Measurements from ENCODE around the gene FBXL16. TPM values are rescaled to one million over a fixed set of nuclear protein-coding genes. Genes with fewer than 3 reads are reported as not detected.

The FBXL16 gene
- total and polyA plus RNA-seq, 2 of the 13 experiments (the other 11 are each of a cell fraction or from before 2014, with no cell fraction given) = 0.22 to 2.0 TPM

GRCh38 chr16:716200-716568, 10.6 kb upstream of the FBXL16 start (continued):
- no peak for TF ChIP-seq HNF1A (IDR thresholded peaks at IDR 0.05; ENCODE audit: low read depth)
- no peak for TF ChIP-seq HNF1A (CRISPR knock-in tag; IDR thresholded peaks at IDR 0.05; ENCODE audit: borderline replicate concordance)
- no peak for TF ChIP-seq POLR2A (IDR thresholded peaks at IDR 0.05; ENCODE audit: insufficient read depth in 1 of 2, low read depth in 2 of 2, low read length in 2 of 2)
- TF ChIP-seq, protein P1, sequence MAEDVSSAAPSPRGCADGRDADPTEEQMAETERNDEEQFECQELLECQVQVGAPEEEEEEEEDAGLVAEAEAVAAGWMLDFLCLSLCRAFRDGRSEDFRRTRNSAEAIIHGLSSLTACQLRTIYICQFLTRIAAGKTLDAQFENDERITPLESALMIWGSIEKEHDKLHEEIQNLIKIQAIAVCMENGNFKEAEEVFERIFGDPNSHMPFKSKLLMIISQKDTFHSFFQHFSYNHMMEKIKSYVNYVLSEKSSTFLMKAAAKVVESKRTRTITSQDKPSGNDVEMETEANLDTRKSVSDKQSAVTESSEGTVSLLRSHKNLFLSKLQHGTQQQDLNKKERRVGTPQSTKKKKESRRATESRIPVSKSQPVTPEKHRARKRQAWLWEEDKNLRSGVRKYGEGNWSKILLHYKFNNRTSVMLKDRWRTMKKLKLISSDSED (CRISPR knock-in tag; IDR thresholded peaks at IDR 0.05) = no peak
- no peak for TF ChIP-seq RBM39 (IDR thresholded peaks at IDR 0.05; ENCODE audit: low read depth, low read length, poor library complexity, severe bottlenecking)
- no peak for TF ChIP-seq ZNF274 (CRISPR knock-in tag; IDR thresholded peaks at IDR 0.05)
- TF ChIP-seq TFAP4 (IDR thresholded peaks at IDR 0.05; ENCODE audit: borderline replicate concordance, low read depth) = peak; percentile 10; the same call in 1 of the 2 replicates
- no peak for TF ChIP-seq ZBTB39 (CRISPR knock-in tag; IDR thresholded peaks at IDR 0.05)
- no peak for TF ChIP-seq ZNF766 (CRISPR knock-in tag; IDR thresholded peaks at IDR 0.05; ENCODE audit: borderline replicate concordance)
- peak; percentile 64; the same call in 1 of the 2 replicates for TF ChIP-seq ZNF782 (CRISPR knock-in tag; IDR thresholded peaks at IDR 0.05; ENCODE audit: borderline replicate concordance)
- TF ChIP-seq, protein P2, sequence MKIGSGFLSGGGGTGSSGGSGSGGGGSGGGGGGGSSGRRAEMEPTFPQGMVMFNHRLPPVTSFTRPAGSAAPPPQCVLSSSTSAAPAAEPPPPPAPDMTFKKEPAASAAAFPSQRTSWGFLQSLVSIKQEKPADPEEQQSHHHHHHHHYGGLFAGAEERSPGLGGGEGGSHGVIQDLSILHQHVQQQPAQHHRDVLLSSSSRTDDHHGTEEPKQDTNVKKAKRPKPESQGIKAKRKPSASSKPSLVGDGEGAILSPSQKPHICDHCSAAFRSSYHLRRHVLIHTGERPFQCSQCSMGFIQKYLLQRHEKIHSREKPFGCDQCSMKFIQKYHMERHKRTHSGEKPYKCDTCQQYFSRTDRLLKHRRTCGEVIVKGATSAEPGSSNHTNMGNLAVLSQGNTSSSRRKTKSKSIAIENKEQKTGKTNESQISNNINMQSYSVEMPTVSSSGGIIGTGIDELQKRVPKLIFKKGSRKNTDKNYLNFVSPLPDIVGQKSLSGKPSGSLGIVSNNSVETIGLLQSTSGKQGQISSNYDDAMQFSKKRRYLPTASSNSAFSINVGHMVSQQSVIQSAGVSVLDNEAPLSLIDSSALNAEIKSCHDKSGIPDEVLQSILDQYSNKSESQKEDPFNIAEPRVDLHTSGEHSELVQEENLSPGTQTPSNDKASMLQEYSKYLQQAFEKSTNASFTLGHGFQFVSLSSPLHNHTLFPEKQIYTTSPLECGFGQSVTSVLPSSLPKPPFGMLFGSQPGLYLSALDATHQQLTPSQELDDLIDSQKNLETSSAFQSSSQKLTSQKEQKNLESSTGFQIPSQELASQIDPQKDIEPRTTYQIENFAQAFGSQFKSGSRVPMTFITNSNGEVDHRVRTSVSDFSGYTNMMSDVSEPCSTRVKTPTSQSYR (CRISPR knock-in tag; IDR thresholded peaks at IDR 0.05; ENCODE audit: borderline replicate concordance) = peak; percentile 95
- no peak for TF ChIP-seq TP53 (CRISPR knock-in tag; conservative IDR thresholded peaks at IDR 0.05)
